SK-N-SH (cell line): Measurements from ENCODE around the gene NEU4.

Experiments used
- CHD2 ChIP-seq: fragments of 150-350 bp; IDR thresholded peaks from 2 replicates; pipeline ENCODE4 v1.6.1; 2018; ENCODE audit warnings: low read length; ENCODE audit not compliant: partially characterized antibody
- CTCF ChIP-seq: fragments of 200-600 bp; sonication (generic); IDR thresholded peaks from 2 replicates; pipeline ENCODE4 v1.6.1; 2017; ENCODE audit warnings: antibody characterized with exemption, mild to moderate bottlenecking, moderate library complexity
- EP300 ChIP-seq, 2 experiments: IDR thresholded peaks; 2 replicates each; pipeline versions ENCODE4 v1.4.0 to v1.6.1; 2012; ENCODE audit warnings: borderline replicate concordance in 1 of 2, low read depth in 1 of 2, low read length in 1 of 2
- EZH2phosphoT487 ChIP-seq: fragments of 200-600 bp; sonication (generic); IDR thresholded peaks from 2 replicates; pipeline ENCODE4 v1.6.1; 2017; ENCODE audit warnings: low read depth, mixed run types, mild to moderate bottlenecking, antibody characterized with exemption, moderate library complexity, borderline replicate concordance
- FOSL2 ChIP-seq: IDR thresholded peaks from 2 replicates; pipeline ENCODE4 v1.4.0; 2012; ENCODE audit warnings: low read depth, mild to moderate bottlenecking, moderate library complexity, borderline replicate concordance
- FOXM1 ChIP-seq: IDR thresholded peaks from 2 replicates; pipeline ENCODE4 v1.4.0; 2012; ENCODE audit warnings: low read depth, mild to moderate bottlenecking
- POLR2AphosphoS5 ChIP-seq: IDR thresholded peaks from 2 replicates; pipeline ENCODE4 v1.6.1; 2012; ENCODE audit warnings: low read depth, low read length
- RAD21 ChIP-seq: IDR thresholded peaks from 2 replicates; pipeline ENCODE4 v1.6.1; 2012; ENCODE audit warnings: mild to moderate bottlenecking, low read length
- REST ChIP-seq: IDR thresholded peaks from 2 replicates; pipeline ENCODE4 v1.6.1; 2012; ENCODE audit warnings: mild to moderate bottlenecking, low read depth, low read length, moderate library complexity
- TAF1 ChIP-seq: IDR thresholded peaks from 2 replicates; pipeline ENCODE4 v1.6.1; 2012; ENCODE audit warnings: low read depth, mild to moderate bottlenecking, low read length, moderate library complexity, borderline replicate concordance
- USF1 ChIP-seq: IDR thresholded peaks from 2 replicates; pipeline ENCODE4 v1.4.0; 2012; ENCODE audit warnings: low read depth, borderline replicate concordance
- YY1 ChIP-seq: IDR thresholded peaks from 2 replicates; pipeline ENCODE4 v1.4.0; 2012; ENCODE audit warnings: low read depth, mild to moderate bottlenecking

- TF ChIP-seq TAF1: no peak
- TF ChIP-seq REST: no peak
- no peak for TF ChIP-seq CTCF
- TF ChIP-seq RAD21: no peak
- no peak for TF ChIP-seq YY1
- TF ChIP-seq EP300 (IDR thresholded peaks at IDR 0.05; ENCODE audit: borderline replicate concordance in 1 of 2, low read depth in 1 of 2, low read length in 1 of 2): no peak
- no peak for TF ChIP-seq POLR2AphosphoS5
- no peak for TF ChIP-seq EZH2phosphoT487
- no peak for TF ChIP-seq CHD2
- no peak for TF ChIP-seq USF1
- TF ChIP-seq FOSL2: no peak
- no peak for TF ChIP-seq FOXM1
Measured at GRCh38 chr2:241851325-241852115, 42.5 kb downstream of the NEU4 start.
